Epithelial cell of esophagus (primary cell): Measurements from ENCODE around the gene UBAC2.

Source experiments
- DNase-seq: peaks from one replicate; pipeline ENCODE4 v3.0.0; 2010; ENCODE audit warnings: low read depth
- H3K4me3 ChIP-seq: 2 replicates; pipeline ENCODE4 v1.5.1; 2011; ENCODE audit warnings: mild to moderate bottlenecking, low read length, control low read depth
- TF ChIP-seq, protein P1 (sequence below): IDR thresholded peaks from 2 replicates; pipeline ENCODE4 v1.5.1; 2011; ENCODE audit warnings: low read depth, mild to moderate bottlenecking, low read length, control low read depth, inconsistent platforms; ENCODE audit not compliant: insufficient read depth; ENCODE audit errors: missing control alignments

Gene UBAC2

DNA sequence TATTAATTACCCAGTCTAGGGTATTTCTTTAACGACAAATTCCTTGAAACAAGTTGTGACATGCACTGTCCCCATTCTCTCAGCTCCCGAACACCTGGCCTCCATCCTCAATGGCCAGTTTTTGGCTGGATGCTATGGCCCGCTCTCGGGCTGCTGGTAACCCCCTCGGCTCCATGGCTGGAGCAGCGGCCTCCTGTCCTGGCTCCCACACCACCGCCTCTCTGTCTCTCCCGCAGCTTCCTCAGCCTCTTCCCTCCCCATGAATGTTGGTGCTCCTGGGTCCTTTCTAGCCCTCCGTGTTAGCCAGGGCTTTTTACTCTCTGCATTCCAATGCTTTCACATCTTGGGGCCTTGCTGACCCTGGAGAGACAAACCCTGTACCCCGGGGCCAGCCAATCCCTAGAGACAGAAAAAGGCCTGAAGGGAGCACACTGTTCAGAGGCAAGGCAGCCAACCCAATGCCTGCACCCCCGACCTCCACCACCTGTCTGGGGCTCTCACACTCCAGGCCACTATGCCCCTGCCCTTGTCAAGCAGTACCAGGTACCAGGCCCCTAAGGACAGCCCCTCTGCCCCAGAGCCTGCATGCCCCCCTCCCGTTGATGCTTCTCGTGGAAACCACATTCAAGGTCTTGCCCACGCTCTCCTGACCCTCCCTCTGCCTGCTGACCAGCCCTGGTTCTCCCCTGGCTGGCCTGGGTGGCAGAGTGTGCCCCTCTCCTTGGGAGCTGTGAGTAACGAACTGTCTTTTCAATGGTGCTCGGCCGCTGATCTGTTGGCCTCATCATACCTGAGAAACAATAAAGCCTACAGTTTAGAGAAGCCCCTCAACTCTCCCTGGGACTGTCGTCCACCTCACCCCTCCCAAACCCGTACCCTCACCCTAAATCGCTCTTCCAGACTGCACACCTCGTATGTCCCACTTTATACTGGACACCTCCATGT lies 193.4 kb downstream of the UBAC2 start:
- no peak for DNase-seq
- no peak overlapping the region for H3K4me3 ChIP-seq
- TF ChIP-seq, protein P1, sequence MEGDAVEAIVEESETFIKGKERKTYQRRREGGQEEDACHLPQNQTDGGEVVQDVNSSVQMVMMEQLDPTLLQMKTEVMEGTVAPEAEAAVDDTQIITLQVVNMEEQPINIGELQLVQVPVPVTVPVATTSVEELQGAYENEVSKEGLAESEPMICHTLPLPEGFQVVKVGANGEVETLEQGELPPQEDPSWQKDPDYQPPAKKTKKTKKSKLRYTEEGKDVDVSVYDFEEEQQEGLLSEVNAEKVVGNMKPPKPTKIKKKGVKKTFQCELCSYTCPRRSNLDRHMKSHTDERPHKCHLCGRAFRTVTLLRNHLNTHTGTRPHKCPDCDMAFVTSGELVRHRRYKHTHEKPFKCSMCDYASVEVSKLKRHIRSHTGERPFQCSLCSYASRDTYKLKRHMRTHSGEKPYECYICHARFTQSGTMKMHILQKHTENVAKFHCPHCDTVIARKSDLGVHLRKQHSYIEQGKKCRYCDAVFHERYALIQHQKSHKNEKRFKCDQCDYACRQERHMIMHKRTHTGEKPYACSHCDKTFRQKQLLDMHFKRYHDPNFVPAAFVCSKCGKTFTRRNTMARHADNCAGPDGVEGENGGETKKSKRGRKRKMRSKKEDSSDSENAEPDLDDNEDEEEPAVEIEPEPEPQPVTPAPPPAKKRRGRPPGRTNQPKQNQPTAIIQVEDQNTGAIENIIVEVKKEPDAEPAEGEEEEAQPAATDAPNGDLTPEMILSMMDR: no peak

DNA sequence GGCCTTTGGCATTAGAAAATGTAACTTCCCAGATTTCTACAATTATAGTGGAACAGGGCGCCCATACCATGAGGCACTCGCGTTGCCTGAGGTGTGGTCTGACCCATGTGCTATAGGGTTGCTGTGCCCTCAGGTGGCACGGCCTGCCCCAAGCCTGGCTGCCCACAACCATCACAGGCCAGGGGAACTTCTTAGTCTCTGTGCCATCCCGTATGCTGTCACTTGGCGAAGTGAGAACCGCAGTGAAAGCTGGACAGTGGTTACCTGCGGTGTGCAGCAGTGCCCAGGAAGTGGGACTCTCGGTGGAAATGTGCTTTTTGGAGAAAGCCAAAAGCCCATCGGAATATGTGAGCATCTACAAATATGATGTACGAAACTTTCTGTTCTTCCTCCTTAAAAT lies 194.8 kb downstream of the UBAC2 start:
- TF ChIP-seq, protein P1: no peak
- no peak overlapping the region for H3K4me3 ChIP-seq
- no peak for DNase-seq

DNA sequence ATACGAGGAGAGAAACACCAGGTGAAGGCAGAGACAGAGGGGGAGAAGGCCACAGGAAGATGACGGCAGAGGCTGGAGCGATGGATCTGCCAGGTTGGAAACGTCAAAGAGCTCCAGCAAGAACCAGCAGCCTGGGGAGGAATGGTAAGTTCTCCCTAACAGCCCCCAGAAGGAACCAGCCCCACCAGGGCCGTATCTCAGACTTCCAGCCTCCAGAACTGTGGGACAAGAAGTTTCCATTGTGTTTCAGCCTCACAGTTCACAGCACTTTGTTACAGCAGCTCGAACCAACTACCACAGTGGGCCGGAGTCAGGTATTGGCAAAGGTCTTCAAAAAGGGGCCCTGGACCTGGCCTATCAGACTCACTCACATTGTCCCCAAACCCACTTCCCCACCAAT lies 195.8 kb downstream of the UBAC2 start:
- no peak overlapping the region for H3K4me3 ChIP-seq
- no peak for DNase-seq
- TF ChIP-seq, protein P1: no peak

DNA sequence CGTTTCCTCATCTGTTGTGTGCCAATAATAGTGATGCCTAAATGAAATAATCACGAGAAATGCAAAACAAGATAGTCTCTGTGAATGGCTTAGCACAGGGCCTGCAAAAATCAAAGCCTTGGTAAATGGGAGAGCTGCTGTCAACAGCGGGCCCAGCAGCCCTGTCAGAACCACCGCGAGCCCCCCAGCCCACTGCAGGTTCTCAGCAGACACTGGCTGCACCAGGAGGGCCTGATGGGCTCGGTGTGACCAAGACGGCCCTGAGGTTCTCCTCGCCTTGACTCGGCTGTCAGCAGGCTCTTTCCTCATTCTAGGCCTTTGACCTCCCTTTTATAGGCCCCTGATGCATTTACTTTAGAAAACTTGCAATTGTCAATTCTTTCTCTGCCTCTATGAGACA lies 197.4 kb downstream of the UBAC2 start:
- DNase-seq: no peak
- TF ChIP-seq, protein P1: no peak
- H3K4me3 ChIP-seq: no peak overlapping the region

DNA sequence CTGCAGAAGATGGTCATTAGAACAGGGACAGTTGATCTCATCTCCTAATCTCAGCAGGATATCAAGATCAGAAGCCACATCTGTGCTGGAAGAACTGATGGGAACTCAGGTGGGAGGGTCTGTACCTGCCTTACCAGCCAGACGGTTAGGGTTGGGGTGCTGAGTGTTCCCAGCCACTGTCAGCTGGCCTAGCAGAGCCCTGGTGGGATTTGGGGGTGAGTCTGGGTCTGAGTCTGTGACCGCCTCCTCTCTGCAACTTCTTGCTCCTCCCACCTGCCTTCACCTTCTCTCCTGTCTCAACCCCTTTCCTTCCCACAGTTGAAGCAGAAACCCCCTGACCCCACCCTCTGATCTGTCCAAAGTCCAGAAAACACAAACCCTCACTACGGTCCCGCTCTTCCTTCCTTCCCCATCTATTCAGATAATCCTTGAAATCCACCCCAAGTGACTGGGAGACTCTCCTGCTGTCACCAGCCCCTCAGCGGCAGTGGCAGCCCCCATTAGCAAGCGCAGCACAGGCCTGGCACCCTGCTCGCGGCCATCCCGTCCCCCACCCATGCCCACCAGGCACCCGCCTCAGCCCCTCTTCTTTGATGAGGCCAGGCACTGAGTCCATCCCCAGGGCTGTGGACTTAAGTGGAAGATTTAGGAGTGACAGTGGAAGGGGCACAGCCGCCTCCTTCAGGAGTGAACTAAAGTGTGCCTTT lies 198.4 kb downstream of the UBAC2 start:
- H3K4me3 ChIP-seq: no peak overlapping the region
- DNase-seq: no peak
- TF ChIP-seq, protein P1: no peak

DNA sequence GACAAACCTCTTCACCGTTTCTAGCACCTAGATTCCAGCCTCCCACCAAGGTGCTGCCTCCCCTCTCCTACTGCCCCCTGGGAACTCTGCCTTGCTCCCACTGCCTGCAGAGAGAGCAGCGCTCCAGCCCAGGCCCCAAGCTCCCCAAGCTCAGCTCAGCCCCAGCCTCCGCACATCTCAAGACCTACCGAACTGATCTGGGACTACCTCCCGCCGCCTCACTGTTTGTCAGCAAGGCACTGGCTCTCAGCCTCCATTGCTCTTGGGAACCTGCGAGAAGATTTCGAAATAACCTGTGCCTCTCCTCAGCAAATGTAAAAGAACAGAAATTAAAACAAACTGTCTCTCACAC lies 198.9 kb downstream of the UBAC2 start:
- DNase-seq: no peak
- TF ChIP-seq, protein P1: no peak
- H3K4me3 ChIP-seq: no peak overlapping the region
